HG03460 (cell line): ENCODE measurements around the gene ITGB2.

Experiments
- ATAC-seq: cut with Tn5 transposase; IDR thresholded peaks from one replicate; pipeline ENCODE4 v1.9.1; 2021; ENCODE audit not compliant: unreplicated experiment

Gene ITGB2

DNA sequence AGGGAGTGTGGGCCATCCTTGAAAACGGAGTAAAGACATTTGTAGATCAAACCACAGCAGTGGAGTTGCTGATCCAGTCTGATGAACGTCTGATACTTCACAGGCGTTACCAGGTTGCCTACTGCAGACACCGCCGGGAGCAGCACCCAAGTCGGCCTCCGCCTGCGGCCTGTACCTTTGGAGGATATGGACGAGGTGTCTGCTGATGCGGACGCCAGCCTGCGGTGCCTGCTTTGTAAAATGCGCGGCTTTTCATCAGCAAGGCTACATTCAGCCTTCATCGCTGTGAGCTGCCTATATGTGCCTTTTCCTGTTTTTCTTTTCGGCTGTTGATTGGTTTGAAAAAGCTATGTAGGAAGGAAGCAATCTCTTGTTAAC, 35.1 kb upstream of the ITGB2 start:
- ATAC-seq = no peak

DNA sequence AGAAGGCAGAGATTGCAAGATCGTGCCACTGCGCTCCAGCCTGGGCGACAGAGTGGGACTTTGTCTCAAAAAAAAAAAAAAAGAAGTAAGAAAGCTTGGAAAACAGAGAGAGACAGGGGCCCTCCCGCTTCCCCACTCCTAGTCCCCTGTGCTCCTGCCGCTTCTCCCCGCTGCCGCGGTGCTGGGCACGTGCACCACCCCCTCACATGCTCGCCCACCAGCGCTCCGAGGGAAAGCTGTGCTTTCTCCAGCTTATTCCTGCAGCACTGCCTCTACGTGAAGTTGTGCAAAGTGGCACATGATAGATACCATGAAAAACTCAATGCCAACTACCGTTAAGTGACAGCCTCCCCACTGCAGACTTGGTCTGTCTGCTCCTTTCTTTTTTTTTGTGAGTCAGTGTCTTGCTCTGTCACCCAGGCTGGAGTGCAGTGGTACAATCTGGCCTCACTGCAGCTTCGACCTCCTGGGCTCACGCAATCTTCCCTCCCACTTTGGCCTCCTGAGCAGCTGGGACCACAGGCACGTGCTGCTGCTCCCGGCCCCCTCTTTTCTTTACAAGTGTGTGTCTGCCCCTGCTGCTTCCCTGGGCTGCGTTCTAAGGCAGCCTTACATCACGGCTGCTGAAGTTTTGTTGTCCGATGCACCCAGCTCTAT, 34.6 kb upstream of the ITGB2 start:
- no peak for ATAC-seq

- ATAC-seq = no peak
Observed at GRCh38 chr21:44954281-44954771, 33.6 kb upstream of the ITGB2 start.

DNA sequence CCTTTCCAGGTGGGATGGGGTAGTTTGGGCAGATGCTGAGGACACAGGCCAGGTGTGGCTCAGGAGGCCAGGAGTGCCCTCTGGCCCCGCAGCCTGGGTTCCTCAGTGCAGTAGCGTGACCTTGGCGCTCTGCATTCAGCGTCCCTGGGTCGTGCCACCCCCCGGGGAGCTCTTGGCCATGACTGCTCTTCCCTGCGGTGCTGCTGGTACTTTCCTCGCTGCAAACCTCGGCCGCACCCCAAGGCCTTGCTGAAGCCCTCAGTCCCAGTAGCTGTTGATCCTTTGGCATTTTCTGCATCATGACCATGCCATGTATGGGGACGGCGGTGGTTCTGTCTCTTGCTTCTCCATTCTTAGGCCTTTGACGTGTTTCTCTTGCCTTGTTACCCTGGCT, 32.9 kb upstream of the ITGB2 start:
- no peak for ATAC-seq

- ATAC-seq = no peak
Observed at GRCh38 chr21:44952929-44953627, 32.4 kb upstream of the ITGB2 start.

DNA sequence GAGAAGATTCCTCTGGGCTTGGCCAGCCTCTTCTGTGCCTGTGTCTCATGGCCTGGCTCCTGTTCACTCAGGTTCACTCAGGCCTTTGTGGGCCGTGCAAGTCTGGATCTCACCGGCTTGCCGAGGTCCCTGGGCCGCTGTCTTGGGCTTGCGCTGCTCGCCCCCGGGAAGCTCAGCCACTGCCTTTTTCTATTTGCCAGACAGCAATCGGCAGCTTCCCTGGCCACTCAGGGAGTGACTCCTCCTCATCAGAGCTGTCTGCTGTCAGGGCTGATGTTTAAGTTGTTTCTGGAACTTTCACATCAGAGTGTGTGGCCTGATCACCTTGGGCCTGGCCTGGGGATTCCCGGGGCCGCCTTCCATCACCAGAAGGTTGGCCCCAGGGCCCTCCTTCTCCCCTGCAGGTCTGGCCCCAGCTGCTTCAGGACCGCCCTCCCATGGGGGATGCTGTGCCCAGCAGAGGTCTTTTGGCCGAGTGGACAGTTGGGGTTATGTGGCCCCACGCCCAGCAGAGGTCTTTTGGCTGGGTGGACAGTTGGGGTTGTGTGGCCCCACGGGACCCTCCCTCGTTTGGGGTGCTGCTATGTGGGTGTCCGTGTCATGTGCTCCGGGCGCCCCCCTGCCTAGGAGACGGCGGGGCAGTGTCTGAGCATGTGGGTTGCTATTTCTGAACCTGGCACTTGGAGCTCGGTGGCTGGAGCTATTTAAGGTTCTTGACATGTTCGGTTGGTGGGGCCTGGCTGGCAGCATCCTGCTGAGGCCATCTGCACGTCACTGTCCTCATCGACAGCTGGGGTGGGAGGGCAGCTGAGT, 31.6 kb upstream of the ITGB2 start:
- no peak for ATAC-seq

DNA sequence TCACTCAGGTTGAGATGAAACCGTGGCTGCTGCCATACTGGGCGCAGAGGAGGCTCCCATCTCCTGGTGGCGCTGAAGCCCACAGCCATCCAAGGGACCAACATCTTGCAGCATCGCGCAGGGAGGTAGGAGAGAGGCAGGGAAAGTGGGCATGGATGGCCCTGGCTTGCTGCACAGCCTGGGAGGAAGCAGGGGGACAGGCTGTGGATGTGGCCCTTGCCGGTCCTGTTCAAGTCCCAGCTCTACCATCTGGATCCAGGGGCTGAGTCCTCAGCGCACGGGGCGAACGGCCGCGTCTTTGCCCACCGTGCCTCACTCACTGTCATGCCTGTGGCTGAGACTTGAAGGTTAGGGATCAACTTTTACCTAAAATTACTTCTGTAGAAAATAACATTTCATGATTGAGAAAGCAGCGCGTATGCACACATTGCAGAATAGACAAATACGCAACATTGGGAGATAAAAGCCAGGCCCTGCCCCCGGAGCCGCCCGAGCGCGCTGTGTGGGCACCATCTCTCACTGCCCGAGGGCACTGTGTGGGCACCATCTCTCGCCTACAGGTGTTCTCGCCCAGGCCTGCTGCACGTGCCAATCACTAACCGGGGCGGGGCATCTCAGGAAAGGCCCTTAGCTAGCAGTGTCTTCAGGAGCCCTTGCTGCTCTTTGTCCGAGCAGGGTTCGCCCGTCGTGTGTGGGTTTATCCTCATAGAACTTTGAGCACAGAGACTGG, 30.7 kb upstream of the ITGB2 start:
- ATAC-seq = no peak

DNA sequence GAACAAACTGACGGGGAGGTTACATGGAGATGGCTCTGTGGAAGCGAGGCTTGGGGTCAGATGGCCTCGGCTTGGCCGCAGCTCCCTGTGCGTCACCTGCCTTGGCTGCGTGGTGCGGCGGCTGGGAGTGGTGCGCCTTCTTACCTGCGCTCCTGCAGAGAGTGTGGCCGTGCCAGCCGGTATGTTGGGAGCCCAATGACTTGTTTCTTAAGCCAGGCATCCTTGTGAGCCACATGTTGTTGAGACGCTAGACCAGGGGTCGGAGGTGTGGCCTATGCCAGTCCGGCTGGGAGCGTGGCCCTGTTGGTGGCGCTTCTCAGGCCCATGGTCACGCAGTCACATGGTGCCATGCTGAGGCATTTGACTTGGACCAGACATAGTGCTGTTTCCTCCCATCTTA, 29.7 kb upstream of the ITGB2 start:
- no peak for ATAC-seq

- ATAC-seq = no peak
Observed at GRCh38 chr21:44949779-44950198, 29.1 kb upstream of the ITGB2 start.

- no peak for ATAC-seq
Observed at GRCh38 chr21:44949161-44949778, 28.6 kb upstream of the ITGB2 start.

DNA sequence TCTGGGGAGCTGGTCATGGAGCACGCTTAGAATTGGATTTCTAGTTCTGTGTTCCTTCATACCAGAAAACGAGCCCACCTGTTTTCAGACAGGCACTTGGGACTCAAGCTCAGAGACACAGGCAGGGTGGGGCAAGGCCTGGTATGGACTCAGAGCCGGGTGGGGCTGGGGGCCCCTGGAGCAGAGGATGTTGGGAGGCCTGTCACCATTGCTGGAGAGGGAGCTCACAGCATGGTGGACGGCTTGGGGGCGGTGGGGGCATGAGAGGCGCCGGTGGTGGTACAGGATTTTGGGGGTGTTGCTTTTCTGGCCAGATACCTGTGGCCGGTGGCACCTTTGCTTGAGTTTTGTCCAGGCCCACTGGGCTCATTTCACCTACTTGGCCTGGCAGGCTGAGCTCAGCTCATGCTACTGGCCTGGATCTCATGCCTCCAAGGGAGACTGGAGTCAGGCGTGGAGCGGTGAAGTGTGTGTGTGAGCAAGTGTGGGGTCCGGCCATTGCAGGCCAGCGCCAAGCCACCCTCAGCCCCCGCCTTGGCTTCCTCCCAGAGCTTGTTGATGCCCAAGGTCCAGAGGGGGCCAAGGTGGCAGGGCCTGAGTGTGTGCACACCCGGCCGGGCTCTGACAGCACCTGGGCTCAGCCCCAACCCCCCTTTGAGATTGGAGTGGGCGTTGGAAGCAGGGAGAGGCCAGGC, 27.9 kb upstream of the ITGB2 start:
- no peak for ATAC-seq

DNA sequence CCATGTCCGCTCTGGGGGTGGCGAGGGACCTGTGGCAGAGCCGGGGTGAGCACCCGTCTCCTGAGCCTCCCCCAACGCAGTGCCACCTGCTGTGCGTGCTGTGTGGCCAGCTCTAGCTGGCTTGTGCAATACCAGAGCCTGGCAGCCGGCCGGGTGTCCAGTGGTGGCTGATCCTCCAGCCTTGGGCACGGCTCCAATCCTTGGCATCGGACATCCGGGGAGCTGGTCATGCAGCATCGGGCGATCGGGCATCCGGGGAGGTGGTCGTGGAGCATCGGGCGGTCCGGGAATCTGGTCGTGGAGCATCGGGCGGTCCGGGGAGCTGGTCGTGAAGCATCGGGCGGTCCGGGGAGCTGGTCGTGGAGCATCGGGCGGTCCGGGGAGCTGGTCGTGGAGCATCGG, 27.2 kb upstream of the ITGB2 start:
- ATAC-seq = no peak

- ATAC-seq = no peak
Observed at GRCh38 chr21:44947111-44947929, 26.6 kb upstream of the ITGB2 start.

DNA sequence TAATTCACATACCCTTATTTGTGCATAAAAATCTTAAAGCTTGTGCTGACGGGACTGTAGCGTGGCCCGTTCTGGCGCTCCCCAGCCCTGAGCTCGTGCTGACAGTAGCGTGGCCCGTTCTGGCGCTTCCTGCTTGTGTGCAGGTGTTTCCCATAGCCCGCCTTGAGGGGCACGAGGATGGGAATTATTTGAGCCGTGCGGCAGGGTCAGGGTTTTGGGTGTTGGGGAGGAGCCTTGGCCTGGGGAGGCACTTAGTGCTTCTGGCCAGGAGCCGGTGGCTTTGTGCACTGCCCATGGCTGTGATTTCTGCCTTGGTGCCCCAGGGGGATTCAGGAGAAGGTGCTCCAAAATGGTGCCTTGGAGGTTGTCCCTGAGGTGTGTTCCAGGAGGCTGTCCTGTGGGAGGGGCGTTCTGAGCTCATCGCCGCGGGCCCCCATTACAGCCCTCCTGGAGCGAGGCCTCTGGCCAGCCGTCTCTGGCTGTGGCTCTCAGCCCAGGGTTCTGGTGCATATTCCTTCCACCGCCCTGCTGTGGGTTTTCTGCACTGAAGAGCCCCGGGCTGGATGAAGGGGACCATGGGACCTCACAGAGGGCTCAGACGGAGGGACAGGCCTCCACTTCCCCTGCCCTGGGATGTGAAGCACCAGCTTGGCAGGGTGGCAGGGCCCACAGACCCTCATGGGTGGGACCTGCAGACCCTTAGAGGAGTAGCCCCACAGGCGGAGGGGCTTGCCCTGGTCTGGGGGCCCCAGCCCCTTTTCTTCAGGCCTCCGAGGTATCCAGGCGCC, 25.7 kb upstream of the ITGB2 start:
- no peak for ATAC-seq

- ATAC-seq = no peak
Observed at GRCh38 chr21:44944596-44944995, 23.9 kb upstream of the ITGB2 start.

GRCh38 chr21:44943686-44944550, 23.2 kb upstream of the ITGB2 start:
- no peak for ATAC-seq

DNA sequence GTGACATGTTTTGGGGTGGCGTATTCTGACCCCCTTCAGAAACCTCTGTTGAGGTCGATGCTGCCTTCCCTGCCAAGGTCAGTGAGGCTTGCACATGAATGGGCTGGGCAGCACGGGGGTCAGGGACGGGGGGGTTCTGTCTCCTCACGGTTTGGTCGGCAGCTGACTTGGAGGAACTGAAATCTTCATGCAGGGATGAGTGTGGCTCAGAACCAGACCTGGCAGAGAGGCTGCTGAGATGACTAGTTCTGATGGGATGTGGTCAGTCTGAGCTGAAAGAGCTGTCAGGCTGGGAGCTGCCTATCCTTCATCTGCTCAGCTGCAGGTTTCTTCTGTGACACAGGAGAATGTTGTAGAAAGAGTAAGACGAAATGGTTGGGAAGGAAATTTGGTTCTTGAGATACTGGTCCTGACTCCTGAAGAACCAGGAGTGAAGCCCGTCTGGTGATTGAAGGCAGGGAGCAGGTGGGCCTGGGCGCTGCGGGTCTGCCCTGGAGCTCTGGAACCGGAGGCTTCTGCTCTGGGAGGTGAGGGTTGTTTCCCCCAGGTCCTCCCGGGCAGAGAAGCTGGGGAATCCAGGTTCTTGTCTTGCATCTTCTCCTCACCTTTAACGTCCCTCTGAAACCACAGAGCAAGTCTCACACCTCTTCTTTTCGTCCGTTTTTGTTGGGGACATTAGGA, 22.4 kb upstream of the ITGB2 start:
- no peak for ATAC-seq
